H1 (cell line): ENCODE results near the gene TCF19. TPM values are rescaled to one million over a fixed set of nuclear protein-coding genes. Genes with fewer than 3 reads are reported as not detected.

Experiments
- CHD7 ChIP-seq: fragments of 300-600 bp; sonication (generic); IDR thresholded peaks from 2 replicates; pipeline ENCODE4 v1.7.1; 2012; ENCODE audit warnings: low read length, moderate library complexity, mild to moderate bottlenecking, inconsistent platforms; ENCODE audit not compliant: insufficient replicate concordance
- polyA plus RNA-seq, 7 experiments: library from polyadenylated mRNA; depleted of rRNA in 3 of 7; stranded (reverse) in 5 of 7; unstranded in 2 of 7; fragments of >200 nt in 5 of 7; fragments of 200-250 nt in 2 of 7; gene quantifications; 1 replicate in 5 of 7; 2 replicates in 1 of 7; 4 replicates in 1 of 7; pipeline versions ENCODE4 v1.2.1 to v1.2.3, GENCODE V29; 2011 to 2013; ENCODE audit warnings: missing spikeins in 2 of 7, mixed read lengths in 2 of 7
- total RNA-seq: library from RNA; stranded (reverse); fragmentation: NEBNext Ultra II Directional; extraction: Animal tissue kit (Norgen Biotek cat#: 25700); gene quantifications from 2 replicates; pipeline ENCODE4 v1.2.1, GENCODE V29; 2021

The TCF19 gene
- total and polyA plus RNA-seq, 2 of the 8 experiments (the other 6 are each of a cell fraction or from before 2014, with no cell fraction given): 7.2 to 11.0 TPM

- no peak for TF ChIP-seq CHD7
Measured at GRCh38 chr6:31144970-31145340, 13.4 kb upstream of the TCF19 start (continued).
